Keratinocyte (primary cell): Measurements from ENCODE around the gene LHPP.

ENCODE experiments used
- CTCF ChIP-seq, 3 experiments: IDR thresholded peaks in 1 of 3; conservative IDR thresholded peaks in 1 of 3; optimal IDR thresholded peaks in 1 of 3; 2 replicates in 2 of 3; 3 replicates in 1 of 3; pipeline versions ENCODE3 to v1.5.1; 2011; ENCODE audit warnings: low read length in 3 of 3, mild to moderate bottlenecking in 3 of 3, moderate library complexity in 2 of 3, control low read depth in 1 of 3, inconsistent platforms in 1 of 3; ENCODE audit not compliant: insufficient read depth in 2 of 3; ENCODE audit errors: extremely low read depth in 1 of 3
- EZH2 ChIP-seq: IDR thresholded peaks from one replicate; pipeline ENCODE4 v1.6.1; 2012; ENCODE audit warnings: inconsistent platforms, mild to moderate bottlenecking, low read length, moderate library complexity

GRCh38 chr10:124450012-124450782 is 11.4 kb upstream of the LHPP start, which contains the start of gene NKX1-2:
- TF ChIP-seq CTCF (optimal IDR thresholded peaks at IDR 0.05 in 1 of 3, IDR thresholded peaks at IDR 0.05 in 1 of 3, conservative IDR thresholded peaks at IDR 0.05 in 1 of 3; ENCODE audit: extremely low read depth in 1 of 3, insufficient read depth in 2 of 3, low read length in 3 of 3) (no peak), EZH2 (no peak)
